ENCODE measurements around the gene DNAH8. TPM values are rescaled to one million over a fixed set of nuclear protein-coding genes. Genes with fewer than 3 reads are reported as not detected.

DNAH8 gene
- total RNA-seq, 2 experiments from 2014 or later: 0.03 TPM; not detected in 1

GRCh38 chr6:39056681-39057080 is 341.6 kb downstream of the DNAH8 start:
- POLR2A ChIA-PET: no interaction called here
- Histone ChIP-seq H3K27ac (ENCODE audit: low read depth in 1 of 2, low read length in 2 of 2) (no peak overlapping the region), H3K36me3 (ENCODE audit: insufficient read depth, low read length) (no peaks in the 10 kb centered on the region), H3K9me3 (ENCODE audit: control insufficient read depth in 1 of 2, insufficient read depth in 1 of 2, low read length in 2 of 2) (no peaks in the 10 kb centered on the region), H3K4me3 (ENCODE audit: low read length) (no peak overlapping the region), H3K27me3 (ENCODE audit: control insufficient read depth in 1 of 2, insufficient read depth in 2 of 2, low read length in 2 of 2) (no peaks in the 10 kb centered on the region), H3K4me1 (ENCODE audit: insufficient read depth, low read length) (peaks cover 1% of the 10 kb centered on the region)
- Mint-ChIP-seq H3K4me1 (ENCODE audit: low read depth) (peaks cover 4% of the 10 kb centered on the region), H3K27ac (no peak overlapping the region), H3K27me3 (peaks cover 17% of the 10 kb centered on the region), H3K9me3 (no peaks in the 10 kb centered on the region), H3K4me3 (no peak overlapping the region), H3K36me3 (ENCODE audit: low read depth) (no peaks in the 10 kb centered on the region)
- TF ChIP-seq CTCF (IDR thresholded peaks at IDR 0.05): no peak
- CTCF ChIA-PET: no interaction called here
- DNase-seq: no peak
- intact Hi-C loops (cut with DNase I, micrococcal nuclease): no loop called here
- ATAC-seq (ENCODE audit: poor library complexity): no peak

DNA sequence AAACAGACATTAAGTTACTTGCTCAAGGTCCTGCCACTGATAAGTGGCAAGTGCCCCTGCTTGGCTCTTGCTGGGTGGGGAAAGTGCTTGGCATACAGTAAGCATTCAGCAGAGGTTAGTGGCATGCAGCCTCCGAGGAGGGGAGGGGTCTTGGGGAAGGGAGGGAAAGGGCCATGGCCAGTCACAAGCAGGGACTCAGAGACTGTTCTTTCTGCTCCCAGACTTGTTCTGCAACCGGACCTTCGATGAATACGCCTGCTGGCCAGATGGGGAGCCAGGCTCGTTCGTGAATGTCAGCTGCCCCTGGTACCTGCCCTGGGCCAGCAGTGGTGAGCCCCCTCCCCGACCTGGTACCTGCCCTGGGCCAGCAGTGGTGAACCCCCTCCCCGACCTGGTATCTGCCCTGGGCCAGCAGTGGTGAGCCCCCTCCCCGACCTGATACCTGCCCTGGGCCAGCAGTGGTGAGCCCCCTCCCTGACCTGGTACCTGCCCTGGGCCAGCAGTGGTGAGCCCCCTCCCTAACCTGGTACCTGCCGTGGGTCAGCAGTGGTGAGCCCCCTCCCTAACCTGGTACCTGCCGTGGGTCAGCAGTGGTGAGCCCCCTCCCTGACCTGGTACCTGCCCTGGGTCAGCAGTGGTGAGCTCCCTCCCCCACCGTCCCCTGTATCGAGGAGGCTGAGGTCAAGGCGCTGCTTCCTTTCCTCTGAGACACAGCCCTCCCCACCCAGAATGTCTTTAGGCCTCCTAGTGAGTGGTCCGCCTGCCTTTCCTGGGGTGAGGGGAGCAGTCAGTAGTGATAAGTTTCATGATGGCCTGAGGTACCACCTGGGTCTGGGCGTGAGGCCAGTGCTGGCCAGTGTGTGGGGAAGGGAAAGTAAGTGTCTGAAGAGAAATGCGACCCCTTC is 342.4 kb downstream of the DNAH8 start:
- no peak overlapping the region for H3K4me3 Mint-ChIP-seq
- Histone ChIP-seq H3K27me3 (ENCODE audit: control insufficient read depth in 1 of 2, insufficient read depth in 2 of 2, low read length in 2 of 2) (no peaks in the 10 kb centered on the region), H3K27ac (ENCODE audit: low read depth in 1 of 2, low read length in 2 of 2) (no peak overlapping the region), H3K4me1 (ENCODE audit: insufficient read depth, low read length) (no peaks in the 10 kb centered on the region), H3K4me3 (ENCODE audit: low read length) (no peak overlapping the region), H3K9me3 (ENCODE audit: control insufficient read depth in 1 of 2, insufficient read depth in 1 of 2, low read length in 2 of 2) (no peaks in the 10 kb centered on the region), H3K36me3 (ENCODE audit: insufficient read depth, low read length) (no peaks in the 10 kb centered on the region)
- H3K4me1 Mint-ChIP-seq (ENCODE audit: low read depth): no peaks in the 10 kb centered on the region
- CTCF ChIA-PET: no interaction called here
- H3K36me3 Mint-ChIP-seq (ENCODE audit: low read depth): no peaks in the 10 kb centered on the region
- intact Hi-C loops (cut with DNase I, micrococcal nuclease): no loop called here
- peaks cover 13% of the 10 kb centered on the region for H3K27me3 Mint-ChIP-seq
- POLR2A ChIA-PET: no interaction called here
- H3K9me3 Mint-ChIP-seq: no peaks in the 10 kb centered on the region
- no peak overlapping the region for H3K27ac Mint-ChIP-seq
- ATAC-seq (ENCODE audit: poor library complexity) (no peak), DNase-seq (no peak)
- TF ChIP-seq CTCF (IDR thresholded peaks at IDR 0.05): no peak

GRCh38 chr6:39058471-39059147 is 343.5 kb downstream of the DNAH8 start:
- POLR2A ChIA-PET: no interaction called here
- ATAC-seq (ENCODE audit: poor library complexity) (no peak), DNase-seq (no peak)
- intact Hi-C loops (cut with DNase I, micrococcal nuclease): no loop called here
- Histone ChIP-seq H3K27me3 (ENCODE audit: control insufficient read depth in 1 of 2, insufficient read depth in 2 of 2, low read length in 2 of 2) (no peaks in the 10 kb centered on the region), H3K4me1 (ENCODE audit: insufficient read depth, low read length) (no peaks in the 10 kb centered on the region), H3K9me3 (ENCODE audit: control insufficient read depth in 1 of 2, insufficient read depth in 1 of 2, low read length in 2 of 2) (no peaks in the 10 kb centered on the region), H3K4me3 (ENCODE audit: low read length) (no peak overlapping the region), H3K36me3 (ENCODE audit: insufficient read depth, low read length) (no peaks in the 10 kb centered on the region), H3K27ac (ENCODE audit: low read depth in 1 of 2, low read length in 2 of 2) (no peak overlapping the region)
- no peaks in the 10 kb centered on the region for H3K9me3 Mint-ChIP-seq
- CTCF ChIA-PET: no interaction called here
- no peak overlapping the region for H3K27ac Mint-ChIP-seq
- peaks cover 13% of the 10 kb centered on the region for H3K27me3 Mint-ChIP-seq
- TF ChIP-seq CTCF (IDR thresholded peaks at IDR 0.05): no peak
- no peak overlapping the region for H3K4me3 Mint-ChIP-seq
- H3K4me1 Mint-ChIP-seq (ENCODE audit: low read depth): no peaks in the 10 kb centered on the region
- H3K36me3 Mint-ChIP-seq (ENCODE audit: low read depth): no peaks in the 10 kb centered on the region

All from CD4-positive, alpha-beta T cell (primary cell).